ENCODE results near the gene RHBDD3. TPM values are rescaled to one million over a fixed set of nuclear protein-coding genes. Genes with fewer than 3 reads are reported as not detected.
A peak's percentile ranks its signal among the peaks of the same experiment; 100 is the strongest.
"Not testable (repeated sequence)": the region's sequence is repeated elsewhere in the genome, so short reads cannot be mapped to it uniquely, and the experiment has no call there.

RHBDD3 gene
- total RNA-seq, 1 experiment from 2014 or later, result 76.3 TPM

- Histone ChIP-seq H3K27me3 (ENCODE audit: control insufficient read depth, insufficient read depth, low read length) (no peaks in the 10 kb centered on the region), H3K4me3 (ENCODE audit: insufficient read depth, low read depth, low read length) (no peak overlapping the region), H3K36me3 (replicated peaks; ENCODE audit: control insufficient read depth, insufficient read depth, low read length) (peaks cover 2% of the 10 kb centered on the region; the same call in 1 of the 2 replicates)
- peak; percentile 44 for DNase-seq
Observed at GRCh38 chr22:29255064-29255621, 12.6 kb downstream of the RHBDD3 start.

- DNase-seq, result no peak
- H3K4me3 ChIP-seq (ENCODE audit: insufficient read depth, low read depth, low read length), result no peak overlapping the region
- H3K36me3 ChIP-seq (replicated peaks; ENCODE audit: control insufficient read depth, insufficient read depth, low read length), result no peaks in the 10 kb centered on the region
- H3K27me3 ChIP-seq (ENCODE audit: control insufficient read depth, insufficient read depth, low read length), result no peaks in the 10 kb centered on the region
Observed at GRCh38 chr22:29254286-29254660, 13.5 kb downstream of the RHBDD3 start.

- peak; percentile 73 for DNase-seq
- Histone ChIP-seq H3K4me3 (ENCODE audit: insufficient read depth, low read depth, low read length) (no peak overlapping the region), H3K27me3 (ENCODE audit: control insufficient read depth, insufficient read depth, low read length) (no peaks in the 10 kb centered on the region), H3K36me3 (replicated peaks; ENCODE audit: control insufficient read depth, insufficient read depth, low read length) (no peaks in the 10 kb centered on the region)
Observed at GRCh38 chr22:29253561-29254285, 14.1 kb downstream of the RHBDD3 start.

GRCh38 chr22:29251981-29252911 is 15.5 kb downstream of the RHBDD3 start:
- Histone ChIP-seq H3K27me3 (ENCODE audit: control insufficient read depth, insufficient read depth, low read length) (no peaks in the 10 kb centered on the region), H3K4me3 (ENCODE audit: insufficient read depth, low read depth, low read length) (no peak overlapping the region)
- DNase-seq, result no peak

GRCh38 chr22:29251265-29251664 is 16.5 kb downstream of the RHBDD3 start:
- no peak for DNase-seq
- H3K36me3 ChIP-seq (replicated peaks; ENCODE audit: control insufficient read depth, insufficient read depth, low read length), result no peaks in the 10 kb centered on the region
- H3K27me3 ChIP-seq (ENCODE audit: control insufficient read depth, insufficient read depth, low read length), result no peaks in the 10 kb centered on the region
- H3K4me3 ChIP-seq (ENCODE audit: insufficient read depth, low read depth, low read length), result no peak overlapping the region

More at GRCh38 chr22:29251981-29252911, 15.5 kb downstream of the RHBDD3 start:
- H3K36me3 ChIP-seq (replicated peaks; ENCODE audit: control insufficient read depth, insufficient read depth, low read length), result no peaks in the 10 kb centered on the region

- not testable (repeated sequence) for H3K4me3 ChIP-seq (ENCODE audit: insufficient read depth, low read depth, low read length); H3K36me3 ChIP-seq (replicated peaks; ENCODE audit: control insufficient read depth, insufficient read depth, low read length); DNase-seq
Observed at GRCh38 chr22:29247891-29248290, 19.9 kb downstream of the RHBDD3 start.

DNA sequence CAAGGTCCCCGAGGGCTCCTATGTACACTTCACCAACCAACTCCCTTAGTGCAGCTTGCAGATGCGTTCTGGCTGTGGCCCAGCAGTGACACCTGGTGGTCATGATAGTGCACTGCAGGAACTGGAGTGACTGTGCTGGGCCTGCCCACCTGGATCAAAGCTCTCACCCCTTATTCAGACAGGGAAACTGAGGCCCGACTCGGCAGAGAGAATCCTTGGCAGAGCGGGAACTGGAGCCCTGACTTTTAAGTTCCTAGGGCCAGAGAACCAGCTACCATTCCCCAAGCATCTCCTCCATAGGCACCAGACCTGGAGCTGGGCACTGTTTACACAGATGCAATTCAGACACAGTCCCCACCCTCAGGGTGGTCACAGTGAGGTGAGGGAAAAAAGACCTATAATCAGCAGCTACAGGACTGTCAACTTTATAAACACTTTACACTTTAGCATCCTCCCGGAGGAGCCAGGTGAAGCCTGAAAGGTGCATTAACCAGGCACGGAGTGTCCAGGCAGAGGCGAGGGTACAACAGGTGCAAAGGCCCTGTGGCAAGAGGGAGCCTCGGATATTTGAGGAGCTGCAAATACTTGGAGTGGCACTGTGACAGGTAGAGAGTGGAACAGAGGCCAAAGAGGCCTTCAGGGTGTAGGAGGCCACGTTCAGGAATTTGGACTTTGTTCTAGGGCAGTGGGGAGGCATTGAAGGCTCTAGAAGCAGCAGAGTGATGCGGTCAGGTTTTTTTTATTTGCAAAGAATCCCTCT is 22.0 kb downstream of the RHBDD3 start:
- Histone ChIP-seq H3K36me3 (replicated peaks; ENCODE audit: control insufficient read depth, insufficient read depth, low read length) (no peaks in the 10 kb centered on the region), H3K27me3 (ENCODE audit: control insufficient read depth, insufficient read depth, low read length) (no peaks in the 10 kb centered on the region), H3K4me3 (ENCODE audit: insufficient read depth, low read depth, low read length) (no peak overlapping the region)
- DNase-seq, result peak; percentile 88

More at GRCh38 chr22:29247891-29248290, 19.9 kb downstream of the RHBDD3 start:
- not testable (repeated sequence) for H3K27me3 ChIP-seq (ENCODE audit: control insufficient read depth, insufficient read depth, low read length)

DNA sequence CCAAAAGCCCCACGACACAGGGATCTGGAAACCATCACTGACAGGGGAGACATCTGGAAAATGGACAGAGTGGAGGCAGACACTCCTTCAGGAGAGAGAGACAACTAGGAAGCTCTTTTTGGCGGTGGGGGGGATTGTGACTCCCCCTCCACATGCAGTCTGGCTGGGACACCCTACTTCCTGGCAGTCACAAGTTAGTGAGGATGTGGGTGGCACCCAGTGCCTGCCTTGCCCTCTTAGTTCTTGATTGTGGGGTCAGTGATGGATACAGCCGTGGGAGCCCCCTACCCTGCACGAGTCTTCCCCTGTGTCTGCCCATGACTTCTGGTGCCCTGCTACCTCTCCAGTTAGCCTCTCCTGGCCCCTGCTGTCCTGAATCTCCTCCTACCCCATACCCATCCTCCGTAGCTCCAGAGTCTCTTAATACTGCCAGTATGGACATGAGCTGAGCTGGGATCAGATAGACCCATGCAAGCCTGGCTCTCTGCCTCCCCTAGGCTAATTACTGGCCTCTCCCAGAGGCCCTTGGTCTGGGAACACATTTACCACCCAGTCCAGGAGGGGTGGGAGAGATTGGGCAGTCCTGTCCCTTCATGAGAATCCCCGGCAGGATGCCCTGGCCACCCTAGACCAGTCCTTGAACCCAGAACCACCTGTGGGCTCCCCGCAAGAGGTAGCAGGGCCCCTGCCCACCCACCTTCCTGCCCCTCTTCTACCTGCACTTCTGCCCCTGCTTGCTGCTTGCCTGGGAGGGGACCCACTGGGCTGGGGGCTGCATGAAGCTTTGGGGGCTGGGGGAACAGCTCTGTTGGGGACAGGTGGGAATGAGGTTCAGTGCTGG is 22.8 kb downstream of the RHBDD3 start:
- Histone ChIP-seq H3K36me3 (replicated peaks; ENCODE audit: control insufficient read depth, insufficient read depth, low read length) (no peaks in the 10 kb centered on the region), H3K27me3 (ENCODE audit: control insufficient read depth, insufficient read depth, low read length) (no peaks in the 10 kb centered on the region)
- DNase-seq, result no peak

DNA sequence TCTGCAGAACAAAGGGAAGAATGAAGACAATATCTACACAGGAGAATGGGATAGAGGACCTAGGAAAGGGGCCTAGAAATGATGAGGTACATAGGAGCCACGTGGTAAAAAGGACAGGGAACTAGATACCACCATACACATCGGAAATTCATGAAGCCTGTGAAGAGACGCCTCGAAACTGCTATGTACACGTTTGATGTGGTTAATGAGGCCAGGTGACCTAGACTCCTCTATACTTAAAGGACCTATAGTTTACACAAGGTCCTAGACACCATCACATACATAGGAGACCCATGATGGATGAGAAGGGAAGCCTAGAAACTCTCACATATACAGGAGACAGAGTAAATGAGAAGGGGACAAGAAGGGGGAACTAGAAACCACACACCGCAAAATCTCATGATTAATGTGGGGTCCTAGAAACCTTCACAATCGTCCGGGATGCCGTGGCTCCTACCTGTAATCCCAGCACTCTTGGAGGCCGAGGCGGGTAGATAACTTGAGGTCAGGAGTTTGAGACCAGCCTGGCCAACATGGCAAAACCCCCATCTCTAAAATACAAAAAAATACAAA is 23.8 kb downstream of the RHBDD3 start:
- no peaks in the 10 kb centered on the region for H3K27me3 ChIP-seq (ENCODE audit: control insufficient read depth, insufficient read depth, low read length)
- no peak for DNase-seq
- H3K36me3 ChIP-seq (replicated peaks; ENCODE audit: control insufficient read depth, insufficient read depth, low read length), result no peaks in the 10 kb centered on the region
- H3K4me3 ChIP-seq (ENCODE audit: insufficient read depth, low read depth, low read length), result no peak overlapping the region

More for the DNA sequence above, 22.8 kb downstream of the RHBDD3 start:
- no peak overlapping the region for H3K4me3 ChIP-seq (ENCODE audit: insufficient read depth, low read depth, low read length)

- not testable (repeated sequence) for H3K4me3 ChIP-seq (ENCODE audit: insufficient read depth, low read depth, low read length); DNase-seq; H3K36me3 ChIP-seq (replicated peaks; ENCODE audit: control insufficient read depth, insufficient read depth, low read length); H3K27me3 ChIP-seq (ENCODE audit: control insufficient read depth, insufficient read depth, low read length)
Observed at GRCh38 chr22:29240481-29240880, 27.3 kb downstream of the RHBDD3 start.

- no peak for DNase-seq
- Histone ChIP-seq H3K36me3 (replicated peaks; ENCODE audit: control insufficient read depth, insufficient read depth, low read length) (no peaks in the 10 kb centered on the region), H3K27me3 (ENCODE audit: control insufficient read depth, insufficient read depth, low read length) (no peaks in the 10 kb centered on the region), H3K4me3 (ENCODE audit: insufficient read depth, low read depth, low read length) (no peak overlapping the region)
Observed at GRCh38 chr22:29233277-29233877, 34.4 kb downstream of the RHBDD3 start.

- Histone ChIP-seq H3K36me3 (replicated peaks; ENCODE audit: control insufficient read depth, insufficient read depth, low read length) (no peaks in the 10 kb centered on the region), H3K27me3 (ENCODE audit: control insufficient read depth, insufficient read depth, low read length) (no peaks in the 10 kb centered on the region), H3K4me3 (ENCODE audit: insufficient read depth, low read depth, low read length) (no peak overlapping the region)
- peak; percentile 54 for DNase-seq
Observed at GRCh38 chr22:29231971-29232959, 35.5 kb downstream of the RHBDD3 start.

All from H7 (cell line).